ENCODE data around the gene WNT8B. TPM values are rescaled to one million over a fixed set of nuclear protein-coding genes. Genes with fewer than 3 reads are reported as not detected.

The WNT8B gene
- total and polyA plus RNA-seq, 2 of the 13 experiments (the other 11 are each of a cell fraction or from before 2014, with no cell fraction given), result 0.07 to 0.20 TPM

DNA sequence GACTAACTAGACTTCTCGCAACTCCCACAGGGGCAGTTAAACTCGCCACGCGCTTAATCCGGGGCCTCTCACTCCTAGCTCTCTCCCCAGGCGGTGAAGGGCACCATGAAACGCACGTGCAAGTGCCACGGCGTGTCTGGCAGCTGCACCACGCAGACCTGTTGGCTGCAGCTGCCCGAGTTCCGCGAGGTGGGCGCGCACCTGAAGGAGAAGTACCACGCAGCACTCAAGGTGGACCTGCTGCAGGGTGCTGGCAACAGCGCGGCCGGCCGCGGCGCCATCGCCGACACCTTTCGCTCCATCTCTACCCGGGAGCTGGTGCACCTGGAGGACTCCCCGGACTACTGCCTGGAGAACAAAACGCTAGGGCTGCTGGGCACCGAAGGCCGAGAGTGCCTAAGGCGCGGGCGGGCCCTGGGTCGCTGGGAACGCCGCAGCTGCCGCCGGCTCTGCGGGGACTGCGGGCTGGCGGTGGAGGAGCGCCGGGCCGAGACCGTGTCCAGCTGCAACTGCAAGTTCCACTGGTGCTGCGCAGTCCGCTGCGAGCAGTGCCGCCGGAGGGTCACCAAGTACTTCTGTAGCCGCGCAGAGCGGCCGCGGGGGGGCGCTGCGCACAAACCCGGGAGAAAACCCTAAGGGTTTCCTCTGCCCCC is 19.5 kb downstream of the WNT8B start (continued):
- TF ChIP-seq ZHX2 (IDR thresholded peaks at IDR 0.05; ENCODE audit: low read depth) (no peak), ZHX2 (CRISPR knock-in tag; IDR thresholded peaks at IDR 0.05; ENCODE audit: borderline replicate concordance) (no peak), SNAPC2 (CRISPR knock-in tag; IDR thresholded peaks at IDR 0.05) (peak; percentile 64; the same call in 1 of the 2 replicates), ZNF547 (CRISPR knock-in tag; IDR thresholded peaks at IDR 0.05) (peak; percentile 55; the same call in 1 of the 2 replicates), ZNF431 (CRISPR knock-in tag; IDR thresholded peaks at IDR 0.05; ENCODE audit: borderline replicate concordance, low read depth) (peak; percentile 22; the same call in 1 of the 2 replicates), BCL3 (CRISPR knock-in tag; IDR thresholded peaks at IDR 0.05) (0 out of 2 replicates have a peak, but pooled peaks have one; percentile 58), SATB2 (CRISPR knock-in tag; IDR thresholded peaks at IDR 0.05) (no peak), TSC22D2 (CRISPR knock-in tag; IDR thresholded peaks at IDR 0.05; ENCODE audit: borderline replicate concordance) (0 out of 2 replicates have a peak, but pooled peaks have one; percentile 5), DR1 (CRISPR knock-in tag; IDR thresholded peaks at IDR 0.05) (peak; percentile 40; the same call in 1 of the 2 replicates), ZKSCAN1 (IDR thresholded peaks at IDR 0.05; ENCODE audit: low read length) (no peak), EEA1 (CRISPR knock-in tag; IDR thresholded peaks at IDR 0.05; ENCODE audit: borderline replicate concordance) (no peak), MLLT10 (CRISPR knock-in tag; IDR thresholded peaks at IDR 0.05) (no peak), ZNF614 (CRISPR knock-in tag; IDR thresholded peaks at IDR 0.05; ENCODE audit: borderline replicate concordance) (0 out of 2 replicates have a peak, but pooled peaks have one; percentile 45), GTF3A (CRISPR knock-in tag; conservative IDR thresholded peaks at IDR 0.05) (0 out of 2 replicates have a peak, but pooled peaks have one; percentile 53), ZNF512B (CRISPR knock-in tag; IDR thresholded peaks at IDR 0.05; ENCODE audit: borderline replicate concordance) (0 out of 2 replicates have a peak, but pooled peaks have one; percentile 24)
- TF ChIP-seq, protein P1, sequence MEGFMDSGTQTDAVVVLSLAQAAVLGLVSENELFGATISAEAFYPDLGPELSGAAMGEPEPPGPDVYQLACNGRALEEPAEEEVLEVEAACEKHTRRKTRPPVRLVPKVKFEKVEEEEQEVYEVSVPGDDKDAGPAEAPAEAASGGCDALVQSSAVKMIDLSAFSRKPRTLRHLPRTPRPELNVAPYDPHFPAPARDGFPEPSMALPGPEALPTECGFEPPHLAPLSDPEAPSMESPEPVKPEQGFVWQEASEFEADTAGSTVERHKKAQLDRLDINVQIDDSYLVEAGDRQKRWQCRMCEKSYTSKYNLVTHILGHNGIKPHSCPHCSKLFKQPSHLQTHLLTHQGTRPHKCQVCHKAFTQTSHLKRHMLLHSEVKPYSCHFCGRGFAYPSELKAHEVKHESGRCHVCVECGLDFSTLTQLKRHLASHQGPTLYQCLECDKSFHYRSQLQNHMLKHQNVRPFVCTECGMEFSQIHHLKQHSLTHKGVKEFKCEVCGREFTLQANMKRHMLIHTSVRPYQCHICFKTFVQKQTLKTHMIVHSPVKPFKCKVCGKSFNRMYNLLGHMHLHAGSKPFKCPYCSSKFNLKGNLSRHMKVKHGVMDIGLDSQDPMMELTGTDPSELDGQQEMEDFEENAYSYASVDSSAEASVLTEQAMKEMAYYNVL (CRISPR knock-in tag; IDR thresholded peaks at IDR 0.05; ENCODE audit: borderline replicate concordance), result 0 out of 2 replicates have a peak, but pooled peaks have one; percentile 21

Measured in HepG2 (cell line).